GM23248 (cell line): Measurements from ENCODE around the gene TXNDC15.

Experiments
- EZH2 ChIP-seq: fragments of 200-600 bp; sonication (generic); IDR thresholded peaks from 2 replicates; pipeline ENCODE4 v1.6.1; 2018; ENCODE audit warnings: antibody characterized with exemption, mild to moderate bottlenecking; ENCODE audit not compliant: insufficient read depth, poor library complexity, severe bottlenecking
- EZH2phosphoT487 ChIP-seq: fragments of 200-600 bp; sonication (generic); IDR thresholded peaks from 2 replicates; pipeline ENCODE4 v1.6.1; 2018; ENCODE audit warnings: antibody characterized with exemption, moderate library complexity, mild to moderate bottlenecking, low read depth; ENCODE audit not compliant: insufficient read depth

DNA sequence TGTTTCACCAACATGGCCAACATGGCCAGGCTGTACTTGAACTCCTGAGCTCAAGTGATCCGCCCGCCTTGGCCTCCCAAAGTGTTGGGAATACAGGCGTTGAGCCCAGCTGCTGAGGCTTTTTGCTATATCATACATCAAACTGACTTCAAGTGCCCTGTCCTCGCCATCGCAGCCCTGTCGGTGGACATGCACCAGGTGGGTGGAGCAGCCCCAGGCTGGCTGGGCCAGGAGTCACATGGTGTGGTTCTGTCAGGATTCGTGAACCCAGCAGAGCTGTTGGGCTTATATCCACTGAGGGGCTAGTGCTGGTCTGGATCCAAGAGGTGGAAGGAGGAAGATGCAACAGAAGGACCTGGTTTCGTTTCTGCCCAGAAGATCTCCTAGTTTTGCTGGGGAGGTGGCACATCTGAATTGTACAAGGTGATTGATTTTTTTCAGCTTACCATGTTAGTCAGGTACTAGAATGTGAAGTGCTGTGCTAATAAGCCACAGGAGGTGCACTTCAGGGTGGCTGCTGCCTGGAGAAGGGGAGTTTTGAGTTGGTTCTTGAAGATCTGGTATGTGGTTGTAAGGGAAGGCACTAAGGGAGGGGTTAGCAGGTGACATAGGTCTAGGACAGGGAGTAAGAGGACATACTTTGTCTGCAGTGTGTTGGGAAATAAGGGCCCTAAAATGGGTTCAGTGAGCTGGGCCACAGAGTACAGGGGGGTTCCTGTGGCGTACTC lies 46.8 kb downstream of the TXNDC15 start:
- no peak for TF ChIP-seq EZH2
- no peak for TF ChIP-seq EZH2phosphoT487
